ENCODE measurements around the gene CRABP1.

Gene CRABP1

GRCh38 chr15:78394981-78395616 lies 54.9 kb downstream of the CRABP1 start:
- no peak for DNase-seq (ENCODE audit: low spot score)
- in situ Hi-C loops (cut with MboI; ENCODE audit: low sequenced_read_pairs, unreplicated experiment) = no loop called here
- TF ChIP-seq CTCF (IDR thresholded peaks at IDR 0.05; ENCODE audit: borderline replicate concordance, control extremely low read depth, extremely low read depth, insufficient read depth, missing control alignments) = no peak

- TF ChIP-seq CTCF (IDR thresholded peaks at IDR 0.05; ENCODE audit: borderline replicate concordance, control extremely low read depth, extremely low read depth, insufficient read depth, missing control alignments) = no peak
- in situ Hi-C loops (cut with MboI; ENCODE audit: low sequenced_read_pairs, unreplicated experiment) = no loop called here
- DNase-seq (ENCODE audit: low spot score) = no peak
Measured at GRCh38 chr15:78396186-78396814, 56.1 kb downstream of the CRABP1 start.

GRCh38 chr15:78396976-78397375 lies 56.8 kb downstream of the CRABP1 start:
- DNase-seq (ENCODE audit: low spot score) = no peak
- in situ Hi-C loops (cut with MboI; ENCODE audit: low sequenced_read_pairs, unreplicated experiment) = no loop called here

GRCh38 chr15:78397382-78397781 lies 57.2 kb downstream of the CRABP1 start:
- no peak for DNase-seq (ENCODE audit: low spot score)
- in situ Hi-C loops (cut with MboI; ENCODE audit: low sequenced_read_pairs, unreplicated experiment) = no loop called here
- TF ChIP-seq CTCF (IDR thresholded peaks at IDR 0.05; ENCODE audit: borderline replicate concordance, control extremely low read depth, extremely low read depth, insufficient read depth, missing control alignments) = no peak

More at GRCh38 chr15:78396976-78397375, 56.8 kb downstream of the CRABP1 start:
- no peak for TF ChIP-seq CTCF (IDR thresholded peaks at IDR 0.05; ENCODE audit: borderline replicate concordance, control extremely low read depth, extremely low read depth, insufficient read depth, missing control alignments)

Data from GM13976 (cell line).